Measurements from ENCODE around the gene NDUFA1. TPM values are rescaled to one million over a fixed set of nuclear protein-coding genes. Genes with fewer than 3 reads are reported as not detected.

Gene NDUFA1
- total RNA-seq, 1 donor from 2014 or later: 81.9 TPM

DNA sequence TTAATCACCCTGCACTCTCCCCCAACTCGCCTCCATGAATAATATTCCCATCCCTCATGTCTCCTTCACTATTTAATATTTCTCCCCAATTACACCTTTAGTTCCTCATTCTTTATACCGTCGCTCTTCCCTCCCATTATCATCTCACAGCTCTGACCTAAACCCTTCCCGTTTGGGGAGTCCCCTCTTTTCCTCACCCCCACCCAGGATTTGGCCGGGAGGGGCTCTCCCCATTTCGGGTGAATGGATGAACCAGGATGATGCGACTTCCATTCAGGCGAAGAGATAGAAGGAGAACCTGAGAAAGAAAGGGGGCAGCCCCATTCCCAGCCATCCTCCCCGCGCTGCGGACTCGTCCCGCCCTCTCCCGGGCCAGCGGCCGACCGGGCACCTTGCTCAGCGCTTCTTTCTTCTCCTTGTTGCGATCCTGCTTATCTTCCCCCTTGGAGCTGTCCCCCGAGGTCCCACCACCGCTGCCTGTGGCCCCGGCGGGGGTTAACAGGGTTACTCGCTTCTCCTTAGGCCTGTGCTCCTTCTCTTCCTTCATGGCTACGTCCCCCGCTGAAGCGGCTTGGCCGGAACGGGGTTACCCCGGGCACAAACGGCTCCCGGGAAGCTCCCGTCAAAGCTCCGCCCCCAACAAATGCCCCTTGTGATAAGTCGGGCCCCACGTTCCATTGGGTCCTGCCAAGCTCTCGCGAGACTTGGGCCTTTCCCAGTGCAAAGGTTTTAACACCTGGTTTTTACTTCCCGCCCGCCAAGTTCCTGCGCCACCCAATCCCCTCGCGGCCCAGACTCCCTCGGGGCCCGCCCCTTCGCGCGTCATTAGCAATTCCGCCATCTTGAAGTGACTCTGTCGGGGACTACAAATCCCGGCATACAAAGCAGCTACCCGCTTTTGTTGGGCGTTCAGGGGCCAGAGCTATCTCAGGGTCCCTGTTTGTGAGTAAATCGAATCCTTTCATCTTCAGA is 19.0 kb upstream of the NDUFA1 start, which contains the start of gene UPF3B:
Gene UPF3B (minus strand): TSS at position 582 of the 972 bp plus-strand sequence. CDS start 35 bp downstream, at position 547.
- Mint-ChIP-seq H3K36me3 (peaks cover 10% of the 10 kb centered on the region), H3K4me1 (ENCODE audit: unreplicated experiment) (no peaks in the 10 kb centered on the region), H3K27me3 (no peaks in the 10 kb centered on the region), H3K27ac (peak within 1 kb of the TSS; percentile 100), H3K9me3 (no peaks in the 10 kb centered on the region), H3K4me3 (peak within 1 kb of the TSS; percentile 99)
- DNase-seq (ENCODE audit: extremely low spot score, unreplicated experiment): peak; percentile 92
- TF ChIP-seq, protein P1, sequence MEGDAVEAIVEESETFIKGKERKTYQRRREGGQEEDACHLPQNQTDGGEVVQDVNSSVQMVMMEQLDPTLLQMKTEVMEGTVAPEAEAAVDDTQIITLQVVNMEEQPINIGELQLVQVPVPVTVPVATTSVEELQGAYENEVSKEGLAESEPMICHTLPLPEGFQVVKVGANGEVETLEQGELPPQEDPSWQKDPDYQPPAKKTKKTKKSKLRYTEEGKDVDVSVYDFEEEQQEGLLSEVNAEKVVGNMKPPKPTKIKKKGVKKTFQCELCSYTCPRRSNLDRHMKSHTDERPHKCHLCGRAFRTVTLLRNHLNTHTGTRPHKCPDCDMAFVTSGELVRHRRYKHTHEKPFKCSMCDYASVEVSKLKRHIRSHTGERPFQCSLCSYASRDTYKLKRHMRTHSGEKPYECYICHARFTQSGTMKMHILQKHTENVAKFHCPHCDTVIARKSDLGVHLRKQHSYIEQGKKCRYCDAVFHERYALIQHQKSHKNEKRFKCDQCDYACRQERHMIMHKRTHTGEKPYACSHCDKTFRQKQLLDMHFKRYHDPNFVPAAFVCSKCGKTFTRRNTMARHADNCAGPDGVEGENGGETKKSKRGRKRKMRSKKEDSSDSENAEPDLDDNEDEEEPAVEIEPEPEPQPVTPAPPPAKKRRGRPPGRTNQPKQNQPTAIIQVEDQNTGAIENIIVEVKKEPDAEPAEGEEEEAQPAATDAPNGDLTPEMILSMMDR (conservative IDR thresholded peaks at IDR 0.05): no peak

DNA sequence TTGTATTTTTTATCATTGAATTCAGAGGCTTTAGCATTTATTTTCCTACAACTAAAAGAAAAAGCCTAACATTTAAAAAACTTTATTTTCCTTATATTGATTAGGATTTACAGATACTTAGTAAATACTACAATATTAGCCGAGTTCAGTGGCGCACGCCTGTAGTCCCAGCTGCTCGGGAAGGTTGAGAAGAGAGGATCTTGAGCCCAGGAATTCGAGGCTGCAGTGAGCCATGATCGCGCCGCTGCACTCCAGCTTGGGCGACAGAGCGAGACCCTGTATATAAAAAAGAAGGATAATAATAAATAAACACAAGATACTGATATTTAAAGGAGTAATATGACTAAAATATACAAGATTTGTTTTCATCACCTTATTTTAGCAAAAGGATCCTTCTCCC is 18.2 kb upstream of the NDUFA1 start:
- TF ChIP-seq, protein P1 (conservative IDR thresholded peaks at IDR 0.05): no peak
- no peaks in the 10 kb centered on the region for H3K9me3 Mint-ChIP-seq
- no peaks in the 10 kb centered on the region for H3K27me3 Mint-ChIP-seq
- H3K4me1 Mint-ChIP-seq (ENCODE audit: unreplicated experiment): no peaks in the 10 kb centered on the region
- peaks cover 9% of the 10 kb centered on the region for H3K36me3 Mint-ChIP-seq
- peak overlapping the region; percentile 100 for H3K27ac Mint-ChIP-seq
- H3K4me3 Mint-ChIP-seq: peak overlapping the region; percentile 99
- no peak for DNase-seq (ENCODE audit: extremely low spot score, unreplicated experiment)

DNA sequence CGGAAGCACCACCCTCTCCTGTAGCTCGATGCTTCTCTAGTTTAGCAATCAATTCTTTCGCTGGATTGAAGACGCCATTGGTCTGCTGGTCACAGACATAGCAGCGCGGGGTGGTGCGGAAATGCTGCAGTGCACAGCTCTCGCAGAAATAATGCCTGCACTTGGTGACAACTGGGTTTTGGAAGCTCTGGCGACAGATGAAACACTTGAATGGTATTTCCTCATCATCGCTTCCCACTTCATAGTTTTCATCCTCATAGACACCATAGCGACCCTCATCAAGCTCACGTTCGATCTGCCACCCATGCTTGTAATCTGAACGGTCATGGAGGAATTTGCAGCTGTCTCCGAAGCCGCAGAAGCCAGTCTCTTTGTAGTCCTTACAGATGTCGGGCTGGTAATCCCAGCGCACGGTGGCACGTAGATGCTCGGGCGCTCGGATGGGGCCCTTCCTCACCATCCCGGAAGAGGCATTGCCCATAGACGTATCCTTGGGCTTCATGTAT is 953 bp upstream of the NDUFA1 start:
- H3K27ac Mint-ChIP-seq: peak overlapping the region; percentile 90
- H3K27me3 Mint-ChIP-seq: no peaks in the 10 kb centered on the region
- H3K36me3 Mint-ChIP-seq: peaks cover 3% of the 10 kb centered on the region
- TF ChIP-seq, protein P1 (conservative IDR thresholded peaks at IDR 0.05): no peak
- peak overlapping the region; percentile 96 for H3K4me3 Mint-ChIP-seq
- no peaks in the 10 kb centered on the region for H3K9me3 Mint-ChIP-seq
- no peak for DNase-seq (ENCODE audit: extremely low spot score, unreplicated experiment)
- H3K4me1 Mint-ChIP-seq (ENCODE audit: unreplicated experiment): no peaks in the 10 kb centered on the region

DNA sequence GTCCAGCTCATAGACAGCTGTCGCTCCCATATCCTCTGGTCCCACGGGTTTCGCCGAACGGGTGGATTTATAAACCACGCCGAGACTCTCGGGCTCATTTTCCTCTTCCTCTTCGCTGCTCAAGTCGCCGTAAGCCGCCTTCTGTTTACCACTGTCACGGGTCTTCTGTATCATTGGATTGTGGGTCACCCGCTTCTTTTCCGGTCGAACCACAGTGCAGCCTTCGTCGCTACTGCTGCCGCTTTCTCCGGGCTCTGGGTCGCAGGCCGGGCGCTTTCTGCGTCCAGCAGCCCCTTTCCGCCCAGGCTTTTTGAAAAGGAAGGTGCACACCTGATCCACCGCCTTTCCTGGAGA is 410 bp upstream of the NDUFA1 start:
- no peak for DNase-seq (ENCODE audit: extremely low spot score, unreplicated experiment)
- peak overlapping the region; percentile 90 for H3K27ac Mint-ChIP-seq
- H3K27me3 Mint-ChIP-seq: no peaks in the 10 kb centered on the region
- H3K4me1 Mint-ChIP-seq (ENCODE audit: unreplicated experiment): no peaks in the 10 kb centered on the region
- TF ChIP-seq, protein P1 (conservative IDR thresholded peaks at IDR 0.05): no peak
- H3K9me3 Mint-ChIP-seq: no peaks in the 10 kb centered on the region
- H3K4me3 Mint-ChIP-seq: peak overlapping the region; percentile 96
- H3K36me3 Mint-ChIP-seq: peaks cover 3% of the 10 kb centered on the region

DNA sequence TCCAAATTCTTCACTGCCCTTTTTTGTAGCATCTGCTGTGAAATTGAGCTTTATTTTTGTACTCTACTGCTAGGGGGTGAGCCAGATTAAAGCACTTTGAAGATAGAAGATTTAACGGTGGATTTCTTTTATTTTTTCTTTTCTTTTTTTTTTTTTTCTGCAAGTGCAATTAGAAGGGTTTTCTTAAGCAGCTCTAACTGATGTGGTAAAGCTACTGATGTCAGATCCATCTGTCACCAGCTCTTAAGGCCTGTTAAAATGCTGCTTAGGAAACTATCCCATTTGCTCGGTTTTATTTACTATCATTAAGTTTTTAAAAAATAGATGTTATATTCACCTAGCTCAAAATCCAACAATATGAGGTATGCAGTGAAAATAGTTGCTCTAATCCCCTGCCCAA is 7.1 kb downstream of the NDUFA1 start:
- DNase-seq (ENCODE audit: extremely low spot score, unreplicated experiment): no peak
- TF ChIP-seq, protein P1 (conservative IDR thresholded peaks at IDR 0.05): no peak
- H3K27ac Mint-ChIP-seq: no peak overlapping the region
- no peaks in the 10 kb centered on the region for H3K36me3 Mint-ChIP-seq
- H3K4me1 Mint-ChIP-seq (ENCODE audit: unreplicated experiment): no peaks in the 10 kb centered on the region
- no peaks in the 10 kb centered on the region for H3K9me3 Mint-ChIP-seq
- no peak overlapping the region for H3K4me3 Mint-ChIP-seq
- no peaks in the 10 kb centered on the region for H3K27me3 Mint-ChIP-seq
